Loucy (cell line): Measurements from ENCODE around the gene ATOH7.

Experiments used
- CTCF ChIP-seq: fragments of 200-600 bp; sonication (generic); conservative IDR thresholded peaks from 2 replicates; pipeline ENCODE4 v1.5.1; 2014; ENCODE audit warnings: mild to moderate bottlenecking, antibody characterized with exemption, low read length
- EZH2phosphoT487 ChIP-seq: fragments of 200-600 bp; IDR thresholded peaks from 2 replicates; pipeline ENCODE4 v1.6.1; 2018; ENCODE audit warnings: antibody characterized with exemption, mild to moderate bottlenecking, moderate library complexity, borderline replicate concordance

GRCh38 chr10:68235111-68235510 lies 3.2 kb upstream of the ATOH7 start:
- TF ChIP-seq CTCF (no peak), EZH2phosphoT487 (no peak)
